Heart left ventricle (tissue), 13 donors: Measurements from ENCODE around the gene MED27.

Source experiments
- CTCF ChIP-seq, 12 donors: fragments of 200-600 bp; sonication (generic) in 4 of 12; IDR thresholded peaks; one replicate each; pipeline versions ENCODE4 v1.5.0 to v1.8.0; 2018 to 2022; ENCODE audit warnings: antibody characterized with exemption in 12 of 12, mild to moderate bottlenecking in 5 of 12
- POLR2A ChIP-seq, 2 donors: fragments of 450-650 bp; IDR thresholded peaks; one replicate each; pipeline ENCODE4 v1.6.1; 2017; ENCODE audit warnings: antibody characterized with exemption in 2 of 2, mild to moderate bottlenecking in 2 of 2, moderate library complexity in 2 of 2
- donor health status: ischemic (EF 13 %, LVEDD 7.1; RV severe dilation, severe dysfunction).
- donor health status: DM: no; HTN: yes; CAD: no.
- donor health status: DM: no; HTN: no; CAD: no.
- donor health status: ischemic (EF 25% LVEDD 6.9; RV normal size, moderate dysfunction).
- donor health status: ischemic (EF 25% LVEDD 5.7; RV mildly dilated, moderate dysfunction).
- donor health status: ischemic (EF 35%, LVEDD 5.7; RV mildly dilated, moderate dysfunction).
- donor health status: nonischemic (EF 11% LVEDD 7.7; RV severe dilation, severe dysfunction).
- donor health status: DM: yes; HTN: yes; CAD: no.
- donor health status: PGD.
- donor health status: ischemic (EF 29% LVEDD 5.4; RV normal size, mild dysfunction).
- donor health status: nonischemic (EF 23%, LVEDD 6.1; RV moderate dilation, normal function).

- TF ChIP-seq CTCF (IDR thresholded peaks at IDR 0.05), result no peak
- TF ChIP-seq POLR2A (IDR thresholded peaks at IDR 0.05), result no peak
Measured at GRCh38 chr9:131879911-131880290, 199.8 kb downstream of the MED27 start.
